K562 (cell line): ENCODE results near the gene KCNA2. TPM values are rescaled to one million over a fixed set of nuclear protein-coding genes. Genes with fewer than 3 reads are reported as not detected.

Source experiments
- ATAC-seq: fragments of 200-7000 bp; cut with Tn5 transposase; 3 replicates; pipeline ENCODE4 v1.9.1; 2020; ENCODE audit warnings: moderate library complexity
- BruUV-seq: library from RNA; stranded (reverse); fragments of 400-500 nt; replicated peaks from 2 replicates; lab custom pipeline; 2021; lab: Mats Ljungman, UMichigan
- CTCF ChIA-PET: fragments of 300-600 bp; formaldehyde crosslinking; extraction: SDS; loops from one replicate; lab custom pipeline; 2021; ENCODE audit warnings: low intra/inter-chr PET ratio; lab: Yijun Ruan, JAX
- POLR2A ChIA-PET: fragments of 300-600, 350-650 bp; sonication (Branson Sonifier 250); formaldehyde crosslinking; extraction: SDS; loops from one replicate; lab custom pipeline; 2021; ENCODE audit warnings: antibody characterized with exemption, inconsistent platforms; lab: Yijun Ruan, JAX
- DNase-seq, 4 experiments: peaks; one replicate each; pipeline versions ENCODE4 v3.0.0 to v3.0.0-alpha.2; 2011 to 2018; ENCODE audit warnings: low spot score in 3 of 4, mixed read lengths in 3 of 4; ENCODE audit errors: extremely low read depth in 1 of 4
- FAIRE-seq: peaks from 2 replicates; lab custom pipeline; 2011; peaks lifted over from hg19 to GRCh38; lab: Jason Lieb, UNC
- H2AFZ ChIP-seq: 2 replicates; pipeline ENCODE4 v1.6.0; 2011; ENCODE audit warnings: low read depth, low read length, control low read depth, inconsistent platforms
- H3K27ac ChIP-seq: fragments of 200-600 bp; 3 replicates; pipeline ENCODE4 v1.8.0; 2011; ENCODE audit warnings: low read depth, mild to moderate bottlenecking, control low read depth, inconsistent platforms, low read length, moderate library complexity, mixed read lengths; ENCODE audit errors: extremely low read depth
- H3K27me3 ChIP-seq, 2 experiments: fragments of 300-600 bp in 1 of 2; 2 replicates in 1 of 2; 3 replicates in 1 of 2; pipeline versions ENCODE4 v1.6.0 to v1.8.0; 2011; ENCODE audit warnings: inconsistent platforms in 2 of 2, low read length in 2 of 2, mild to moderate bottlenecking in 1 of 2, mixed read lengths in 1 of 2, moderate library complexity in 1 of 2; ENCODE audit not compliant: control insufficient read depth in 2 of 2, insufficient read depth in 2 of 2
- H3K36me3 ChIP-seq: fragments of 300-600 bp; 3 replicates; pipeline ENCODE4 v1.8.0; 2011; ENCODE audit warnings: mild to moderate bottlenecking, low read length, inconsistent platforms; ENCODE audit not compliant: control insufficient read depth, insufficient read depth
- H3K4me1 ChIP-seq, 2 experiments: fragments of 200-600 bp in 1 of 2; replicated peaks in 1 of 2; 2 replicates in 1 of 2; 3 replicates in 1 of 2; pipeline versions ENCODE4 v1.5.1 to v1.8.0; 2011; ENCODE audit warnings: inconsistent platforms in 2 of 2, low read length in 2 of 2, mild to moderate bottlenecking in 1 of 2, mixed read lengths in 1 of 2, moderate library complexity in 1 of 2; ENCODE audit not compliant: control insufficient read depth in 2 of 2, insufficient read depth in 2 of 2
- H3K4me2 ChIP-seq: 2 replicates; pipeline ENCODE4 v1.6.1; 2011; ENCODE audit warnings: low read length, control low read depth, inconsistent platforms, mixed read lengths; ENCODE audit not compliant: insufficient read depth
- H3K4me3 ChIP-seq: fragments of 200-600 bp; sonication (generic), shearing (Covaris generic); 2 replicates; pipeline ENCODE4 v1.5.1; 2016; ENCODE audit warnings: control low read depth, inconsistent platforms
- H3K79me2 ChIP-seq: fragments of 200-600 bp; 3 replicates; pipeline ENCODE4 v1.8.0; 2011; ENCODE audit warnings: low read length, inconsistent platforms; ENCODE audit not compliant: control insufficient read depth, insufficient read depth
- H3K9ac ChIP-seq, 2 experiments: 2 replicates each; pipeline versions ENCODE4 v1.6.0 to v1.6.1; 2011; ENCODE audit warnings: low read depth in 2 of 2, low read length in 2 of 2, control low read depth in 1 of 2, inconsistent platforms in 1 of 2, mild to moderate bottlenecking in 1 of 2, mixed read lengths in 1 of 2; ENCODE audit not compliant: insufficient read depth in 1 of 2
- H3K9me1 ChIP-seq: one replicate; pipeline ENCODE4 v1.6.0; 2011; ENCODE audit warnings: inconsistent platforms, mild to moderate bottlenecking, low read length, moderate library complexity; ENCODE audit not compliant: control insufficient read depth, insufficient read depth
- H3K9me3 ChIP-seq: replicated peaks from 2 replicates; pipeline ENCODE4 v1.5.1; 2011; ENCODE audit warnings: low read depth, low read length, inconsistent platforms; ENCODE audit not compliant: control insufficient read depth, insufficient read depth
- H4K20me1 ChIP-seq: replicated peaks from 2 replicates; pipeline ENCODE4 v1.6.1; 2011; ENCODE audit warnings: low read length, inconsistent platforms, mixed read lengths; ENCODE audit not compliant: control insufficient read depth, insufficient read depth
- CCNT2 ChIP-seq: IDR thresholded peaks from 2 replicates; pipeline ENCODE4 v1.6.1; 2011; ENCODE audit warnings: borderline replicate concordance, low read depth, mild to moderate bottlenecking, moderate library complexity, mixed read lengths, low read length; ENCODE audit not compliant: insufficient read length; ENCODE audit errors: extremely low read depth
- E2F1 ChIP-seq: sonication (generic); formaldehyde crosslinking; IDR thresholded peaks from 2 replicates; pipeline ENCODE4 v1.8.1; 2023; ENCODE audit warnings: mild to moderate bottlenecking, missing genetic modification reagents, moderate library complexity
- GABPB2 ChIP-seq: fragments of 250-450 bp; sonication (Bioruptor Pico); conservative IDR thresholded peaks from 2 replicates; pipeline ENCODE4 v1.5.1; 2021; ENCODE audit warnings: mild to moderate bottlenecking
- HDAC8 ChIP-seq: fragments of 450-650 bp; IDR thresholded peaks from 2 replicates; pipeline ENCODE4 v1.6.1; 2016; ENCODE audit warnings: mild to moderate bottlenecking, missing genetic modification characterization, moderate library complexity, missing compliant biosample characterization
- HMG20A ChIP-seq: fragments of 450-650 bp; formaldehyde crosslinking; conservative IDR thresholded peaks from 2 replicates; pipeline ENCODE4 v1.4.0; 2020; ENCODE audit warnings: mild to moderate bottlenecking, mixed read lengths
- HNRNPH1 ChIP-seq: fragments of 200-400 bp; formaldehyde crosslinking; optimal IDR thresholded peaks from 2 replicates; pipeline ENCODE3; 2017; ENCODE audit warnings: low read depth, mild to moderate bottlenecking, low read length, moderate library complexity
- MAFF ChIP-seq: IDR thresholded peaks from 2 replicates; pipeline ENCODE4 v1.6.1; 2012; ENCODE audit warnings: low read length, improper control_type of control experiment
- MCM3 ChIP-seq: fragments of 450-650 bp; IDR thresholded peaks from 2 replicates; pipeline ENCODE4 v1.6.1; 2016
- MNT ChIP-seq, 2 experiments: fragments of 450-650 bp; conservative IDR thresholded peaks; 2 replicates each; pipeline ENCODE4 v1.6.1; 2017; ENCODE audit warnings: mild to moderate bottlenecking in 2 of 2, moderate library complexity in 2 of 2
- NKRF ChIP-seq: fragments of 450-650 bp; IDR thresholded peaks from 2 replicates; pipeline ENCODE4 v1.6.1; 2016; ENCODE audit warnings: borderline replicate concordance
- PHB ChIP-seq: fragments of 250-450 bp; sonication (Bioruptor Pico); IDR thresholded peaks from 2 replicates; pipeline ENCODE4 v1.5.0; 2021
- POLR2AphosphoS2 ChIP-seq: IDR thresholded peaks from 2 replicates; pipeline ENCODE4 v1.6.1; 2012; ENCODE audit warnings: low read length, improper control_type of control experiment
- POLR2G ChIP-seq: fragments of 200-400 bp; formaldehyde crosslinking; IDR thresholded peaks from 2 replicates; pipeline ENCODE4 v1.6.1; 2017; ENCODE audit warnings: low read depth, mild to moderate bottlenecking, antibody characterized with exemption, low read length, moderate library complexity
- THRB ChIP-seq: fragments of 450-650 bp; formaldehyde crosslinking; conservative IDR thresholded peaks from 2 replicates; pipeline ENCODE4 v1.4.0; 2022; ENCODE audit warnings: mild to moderate bottlenecking, missing genetic modification characterization
- ZFP30 ChIP-seq: fragments of 250-450 bp; sonication (Bioruptor Pico); IDR thresholded peaks from 2 replicates; pipeline ENCODE4 v1.8.0; 2022; ENCODE audit warnings: moderate library complexity, mild to moderate bottlenecking, inconsistent platforms, borderline replicate concordance
- WGBS: fragments of 100-300 bp; shearing (Covaris generic); methylation state at CpG from one replicate; pipeline ENCODE4 v1.1.6; 2016; ENCODE audit warnings: low coverage, mixed read lengths; ENCODE audit not compliant: insufficient coverage; ENCODE audit errors: missing lambda C conversion rate; 5-methylcytosine and 5-hydroxymethylcytosine counted together
- in situ Hi-C: fragments of 300-500 bp; cut with MboI; formaldehyde crosslinking; loops from 4 replicates; pipeline ENCODE4 v1.15.0; 2018; ENCODE audit warnings: inconsistent platforms, mixed read lengths
- intact Hi-C: fragments of 100-400 bp; cut with micrococcal nuclease; formaldehyde crosslinking; loops from 2 replicates; pipeline ENCODE4 v1.14.2; 2022
- polyA plus RNA-seq, 8 experiments: library from polyadenylated mRNA; depleted of rRNA in 4 of 8; stranded (reverse) in 5 of 8; unstranded in 3 of 8; fragments of >200 nt; fragmentation: Nextera tagmentation in 2 of 8; fragmentation: Illumina TruSeq in 1 of 8; extraction: Ambion mirVana in 2 of 8; extraction: Trizol in 1 of 8; gene quantifications; 2 replicates each; pipeline versions ENCODE4 v1.2.1 to v1.2.3, GENCODE V29; 2011 to 2014; ENCODE audit warnings: inconsistent platforms in 1 of 8, missing spikeins in 1 of 8
- total RNA-seq, 7 experiments: library from RNA; depleted of rRNA in 6 of 7; stranded (reverse); fragments of >200 nt in 6 of 7; fragmentation: Illumina TruSeq in 2 of 7; extraction: Trizol in 2 of 7; gene quantifications; 2 replicates each; pipeline versions ENCODE4 v1.2.1 to v1.2.3, GENCODE V29; 2011 to 2021; ENCODE audit warnings: low replicate concordance in 1 of 7

KCNA2 gene
- total and polyA plus RNA-seq, 9 of the 15 experiments (the other 6 are each of a cell fraction or from before 2014, with no cell fraction given): not detected

- Histone ChIP-seq H4K20me1 (peaks cover 4% of the 10 kb centered on the region; the same call in 1 of the 2 replicates), H3K36me3 (no peaks in the 10 kb centered on the region), H2AFZ (no peak overlapping the region), H3K4me3 (no peak overlapping the region), H3K9me3 (no peaks in the 10 kb centered on the region), H3K4me1 (peaks cover 7 to 16% of the 10 kb centered on the region in 2 experiments), H3K27ac (no peak overlapping the region), H3K9me1 (no peaks in the 10 kb centered on the region), H3K27me3 (peaks cover 21 to 34% of the 10 kb centered on the region in 2 experiments), H3K9ac (no peak overlapping the region), H3K4me2 (no peak overlapping the region), H3K79me2 (no peaks in the 10 kb centered on the region)
- intact Hi-C loops: no loop called here
- DNase-seq (no peak), ATAC-seq (no peak), FAIRE-seq (no peak)
- WGBS: under 1% methylated on average over 10 of the region's 10 CpGs
- ChIA-PET CTCF (no interaction called here), POLR2A (no interaction called here)
- TF ChIP-seq CCNT2: no peak
- no peak for TF ChIP-seq POLR2G
- no peak for TF ChIP-seq E2F1 (CRISPR knock-in tag)
- no peak for TF ChIP-seq NKRF
- no peak for TF ChIP-seq POLR2AphosphoS2
- no peak for TF ChIP-seq HNRNPH1
- no peak for TF ChIP-seq PHB (CRISPR knock-in tag)
- TF ChIP-seq GABPB2 (CRISPR knock-in tag): no peak
- no peak for TF ChIP-seq MNT (conservative IDR thresholded peaks at IDR 0.05)
- TF ChIP-seq MAFF: no peak
- no peak for TF ChIP-seq THRB (CRISPR knock-in tag)
- TF ChIP-seq MCM3: no peak
- TF ChIP-seq HDAC8 (tag): no peak
- TF ChIP-seq ZFP30 (CRISPR knock-in tag): no peak
- TF ChIP-seq HMG20A (CRISPR knock-in tag): no peak
- no TSS peak for BruUV-seq
- in situ Hi-C loops: loop anchor here (5.0 kb wide), 1 partner anchor 85 kb away; no protein-coding TSS in a partner anchor
Measured at GRCh38 chr1:110612060-110612745, 6.0 kb upstream of the KCNA2 start.
